CD4-positive, CD25-positive, alpha-beta regulatory T cell (primary cell): ENCODE data around the gene REEP3. TPM values are rescaled to one million over a fixed set of nuclear protein-coding genes. Genes with fewer than 3 reads are reported as not detected.

Experiments
- ATAC-seq, 2 donors: fragments of 150-1000 bp; cut with Tn5 transposase; one replicate each; pipeline ENCODE4 v1.10.0; 2021; ENCODE audit warnings: low read depth in 2 of 2, moderate number of reproducible peaks in 2 of 2, moderate library complexity in 1 of 2
- DNase-seq, 3 donors: peaks; one replicate each; pipeline versions ENCODE4 v3.0.0 to v3.0.0-alpha.2; 2012 to 2022; ENCODE audit warnings: mixed read lengths in 1 of 3
- H3K27ac ChIP-seq: one replicate; pipeline ENCODE4 v1.7.0; 2013; ENCODE audit warnings: mild to moderate bottlenecking, low read length; ENCODE audit not compliant: insufficient read depth, poor library complexity, severe bottlenecking
- H3K27me3 ChIP-seq: one replicate; pipeline ENCODE4 v1.7.0; 2013; ENCODE audit warnings: low read length; ENCODE audit not compliant: control insufficient read depth, insufficient read depth
- H3K36me3 ChIP-seq: one replicate; pipeline ENCODE4 v1.7.0; 2013; ENCODE audit warnings: mild to moderate bottlenecking, low read length, moderate library complexity; ENCODE audit not compliant: control insufficient read depth, insufficient read depth
- H3K4me1 ChIP-seq: 2 replicates; pipeline ENCODE4 v1.7.0; 2013; ENCODE audit warnings: mild to moderate bottlenecking, low read length; ENCODE audit not compliant: insufficient read depth, control insufficient read depth, poor library complexity, severe bottlenecking
- H3K4me3 ChIP-seq: one replicate; pipeline ENCODE4 v1.7.0; 2013; ENCODE audit warnings: low read depth, mild to moderate bottlenecking, low read length, moderate library complexity
- H3K9me3 ChIP-seq, 2 experiments: 1 replicate in 1 of 2; 2 replicates in 1 of 2; pipeline ENCODE4 v1.7.0; 2013; ENCODE audit warnings: low read length in 2 of 2, mild to moderate bottlenecking in 1 of 2, moderate library complexity in 1 of 2; ENCODE audit not compliant: control insufficient read depth in 2 of 2
- H3K27ac Mint-ChIP-seq, 3 donors: one replicate each; pipeline ENCODE4 v1.8.0; 2020 to 2022; ENCODE audit warnings: mild to moderate bottlenecking in 3 of 3, mixed read lengths in 3 of 3, moderate library complexity in 2 of 3
- H3K27me3 Mint-ChIP-seq: one replicate; pipeline ENCODE4 v1.8.0; 2022; ENCODE audit warnings: mild to moderate bottlenecking, mixed read lengths
- H3K36me3 Mint-ChIP-seq: one replicate; pipeline ENCODE4 v1.8.0; 2020; ENCODE audit warnings: mixed read lengths
- H3K4me1 Mint-ChIP-seq, 4 donors: one replicate each; pipeline ENCODE4 v1.8.0; 2020 to 2022; ENCODE audit warnings: mixed read lengths in 4 of 4, mild to moderate bottlenecking in 1 of 4
- H3K4me3 Mint-ChIP-seq, 4 donors: one replicate each; pipeline ENCODE4 v1.8.0; 2020 to 2022; ENCODE audit warnings: mild to moderate bottlenecking in 4 of 4, mixed read lengths in 4 of 4, moderate library complexity in 3 of 4
- H3K9me3 Mint-ChIP-seq, 7 donors: one replicate each; pipeline ENCODE4 v1.8.0; 2020 to 2022; ENCODE audit warnings: mixed read lengths in 7 of 7, mild to moderate bottlenecking in 3 of 7, moderate library complexity in 2 of 7
- polyA plus RNA-seq, 4 donors: library from polyadenylated mRNA; unstranded; fragments of 300-500 nt; fragmentation: Illumina TruSeq; gene quantifications; one replicate each; pipeline ENCODE4 v1.2.3, GENCODE V29; 2021
- total RNA-seq: library from RNA; stranded (reverse); gene quantifications from one replicate; pipeline ENCODE4 v1.2.3, GENCODE V29; 2022

Gene REEP3
- total and polyA plus RNA-seq, 5 donors from 2014 or later: 12.7 to 21.2 (median 17.6) TPM

GRCh38 chr10:63515002-63515763 lies 6.0 kb upstream of the REEP3 start:
- no peaks in the 10 kb centered on the region for H3K9me3 ChIP-seq
- H3K4me1 ChIP-seq: peaks cover 34% of the 10 kb centered on the region
- peaks cover 48 to 73% (median 58%) of the 10 kb centered on the region in 4 donors for H3K4me1 Mint-ChIP-seq
- no peaks in the 10 kb centered on the region for H3K27me3 ChIP-seq
- H3K27ac Mint-ChIP-seq: peak overlapping the region in 2 of 3 donors; percentile 42 to 43
- no peak overlapping the region for H3K27ac ChIP-seq
- no peak overlapping the region for H3K4me3 ChIP-seq
- no peak overlapping the region for H3K4me3 Mint-ChIP-seq
- peaks cover 0 to 4% (median 0%) of the 10 kb centered on the region in 7 donors for H3K9me3 Mint-ChIP-seq
- DNase-seq (peak in 1 of 3 donors; percentile 34), ATAC-seq (peak in 1 of 2 donors; percentile 20)
- H3K36me3 Mint-ChIP-seq: peaks cover 9% of the 10 kb centered on the region
- H3K36me3 ChIP-seq: no peaks in the 10 kb centered on the region
- no peaks in the 10 kb centered on the region for H3K27me3 Mint-ChIP-seq

GRCh38 chr10:63516207-63516606 lies 5.0 kb upstream of the REEP3 start:
- Mint-ChIP-seq H3K4me1 (peaks cover 44 to 73% (median 59%) of the 10 kb centered on the region in 4 donors), H3K27ac (no peak overlapping the region), H3K36me3 (peaks cover 9% of the 10 kb centered on the region), H3K27me3 (no peaks in the 10 kb centered on the region), H3K9me3 (peaks cover 0 to 4% (median 0%) of the 10 kb centered on the region in 7 donors), H3K4me3 (no peak overlapping the region)
- H3K27me3 ChIP-seq: no peaks in the 10 kb centered on the region
- H3K4me1 ChIP-seq: peaks cover 42% of the 10 kb centered on the region
- no peak overlapping the region for H3K4me3 ChIP-seq
- DNase-seq: no peak
- no peaks in the 10 kb centered on the region for H3K9me3 ChIP-seq
- H3K27ac ChIP-seq: no peak overlapping the region
- H3K36me3 ChIP-seq: no peaks in the 10 kb centered on the region
- no peak for ATAC-seq

GRCh38 chr10:63518690-63519288 lies 2.4 kb upstream of the REEP3 start:
- peak overlapping the region in 2 of 3 donors; percentile 29 to 57 for H3K27ac Mint-ChIP-seq
- no peaks in the 10 kb centered on the region for H3K9me3 ChIP-seq
- H3K4me1 ChIP-seq: peaks cover 61% of the 10 kb centered on the region
- H3K27me3 Mint-ChIP-seq: no peaks in the 10 kb centered on the region
- H3K9me3 Mint-ChIP-seq: peaks cover 0 to 4% (median 0%) of the 10 kb centered on the region in 7 donors
- no peak for DNase-seq
- H3K36me3 Mint-ChIP-seq: peaks cover 6% of the 10 kb centered on the region
- peaks cover 46 to 78% (median 66%) of the 10 kb centered on the region in 4 donors for H3K4me1 Mint-ChIP-seq
- H3K36me3 ChIP-seq: no peaks in the 10 kb centered on the region
- H3K27ac ChIP-seq: no peak overlapping the region
- no peak for ATAC-seq
- no peaks in the 10 kb centered on the region for H3K27me3 ChIP-seq
- H3K4me3 Mint-ChIP-seq: peak overlapping the region; percentile 89 to 97 (median 92)
- no peak overlapping the region for H3K4me3 ChIP-seq

GRCh38 chr10:63521416-63522276 lies 445 bp downstream of the REEP3 start:
- no peaks in the 10 kb centered on the region for H3K36me3 Mint-ChIP-seq
- H3K4me1 ChIP-seq: peaks cover 47% of the 10 kb centered on the region
- H3K4me3 Mint-ChIP-seq: peak overlapping the region; percentile 82 to 98 (median 88)
- no peaks in the 10 kb centered on the region for H3K36me3 ChIP-seq
- peak overlapping the region; percentile 77 for H3K27ac ChIP-seq
- no peaks in the 10 kb centered on the region for H3K27me3 Mint-ChIP-seq
- no peaks in the 10 kb centered on the region for H3K27me3 ChIP-seq
- H3K9me3 Mint-ChIP-seq: peaks cover 0 to 2% (median 0%) of the 10 kb centered on the region in 7 donors
- peaks cover 48 to 70% (median 56%) of the 10 kb centered on the region in 4 donors for H3K4me1 Mint-ChIP-seq
- no peaks in the 10 kb centered on the region for H3K9me3 ChIP-seq
- DNase-seq (peak; percentile 32 to 67 (median 56)), ATAC-seq (peak; percentile 68 to 70)
- H3K4me3 ChIP-seq: peak overlapping the region; percentile 83
- peak overlapping the region; percentile 78 to 94 (median 94) for H3K27ac Mint-ChIP-seq

GRCh38 chr10:63522277-63522687 lies 1.1 kb downstream of the REEP3 start:
- peaks cover 42% of the 10 kb centered on the region for H3K4me1 ChIP-seq
- DNase-seq (peak in 2 of 3 donors; percentile 54 to 63), ATAC-seq (no peak)
- peaks cover 0 to 2% (median 0%) of the 10 kb centered on the region in 7 donors for H3K9me3 Mint-ChIP-seq
- H3K9me3 ChIP-seq: no peaks in the 10 kb centered on the region
- H3K27ac Mint-ChIP-seq: peak overlapping the region; percentile 78 to 94 (median 94)
- peak overlapping the region; percentile 77 for H3K27ac ChIP-seq
- no peaks in the 10 kb centered on the region for H3K36me3 ChIP-seq
- peak overlapping the region; percentile 82 to 98 (median 88) for H3K4me3 Mint-ChIP-seq
- no peaks in the 10 kb centered on the region for H3K27me3 ChIP-seq
- no peaks in the 10 kb centered on the region for H3K36me3 Mint-ChIP-seq
- H3K27me3 Mint-ChIP-seq: no peaks in the 10 kb centered on the region
- H3K4me1 Mint-ChIP-seq: peaks cover 50 to 69% (median 56%) of the 10 kb centered on the region in 4 donors
- H3K4me3 ChIP-seq: peak overlapping the region; percentile 83

- ATAC-seq: no peak
- Mint-ChIP-seq H3K4me1 (peaks cover 48 to 67% (median 55%) of the 10 kb centered on the region in 4 donors), H3K27ac (peak overlapping the region; percentile 11 to 94 (median 78)), H3K36me3 (peaks cover 4% of the 10 kb centered on the region), H3K27me3 (no peaks in the 10 kb centered on the region), H3K4me3 (peak overlapping the region; percentile 82 to 98 (median 88)), H3K9me3 (peaks cover 0 to 2% (median 0%) of the 10 kb centered on the region in 7 donors)
- peak overlapping the region; percentile 83 for H3K4me3 ChIP-seq
- no peaks in the 10 kb centered on the region for H3K27me3 ChIP-seq
- H3K4me1 ChIP-seq: peaks cover 37% of the 10 kb centered on the region
- peak overlapping the region; percentile 77 for H3K27ac ChIP-seq
- no peak for DNase-seq
- no peaks in the 10 kb centered on the region for H3K36me3 ChIP-seq
- H3K9me3 ChIP-seq: no peaks in the 10 kb centered on the region
Observed at GRCh38 chr10:63522995-63523394, 1.8 kb downstream of the REEP3 start.

GRCh38 chr10:63525021-63525420 lies 3.8 kb downstream of the REEP3 start:
- peaks cover 14% of the 10 kb centered on the region for H3K36me3 Mint-ChIP-seq
- Histone ChIP-seq H3K36me3 (peaks cover 2% of the 10 kb centered on the region), H3K27ac (no peak overlapping the region), H3K27me3 (no peaks in the 10 kb centered on the region), H3K4me3 (no peak overlapping the region), H3K4me1 (peaks cover 38% of the 10 kb centered on the region), H3K9me3 (no peaks in the 10 kb centered on the region)
- peaks cover 0 to 2% (median 0%) of the 10 kb centered on the region in 7 donors for H3K9me3 Mint-ChIP-seq
- H3K27me3 Mint-ChIP-seq: no peaks in the 10 kb centered on the region
- peak overlapping the region in 1 of 4 donors; percentile 91 for H3K4me3 Mint-ChIP-seq
- no peak for ATAC-seq
- DNase-seq: no peak
- no peak overlapping the region for H3K27ac Mint-ChIP-seq
- H3K4me1 Mint-ChIP-seq: peaks cover 43 to 59% (median 49%) of the 10 kb centered on the region in 4 donors
